Measurements from ENCODE around the gene NCOA5.

Gene NCOA5

DNA sequence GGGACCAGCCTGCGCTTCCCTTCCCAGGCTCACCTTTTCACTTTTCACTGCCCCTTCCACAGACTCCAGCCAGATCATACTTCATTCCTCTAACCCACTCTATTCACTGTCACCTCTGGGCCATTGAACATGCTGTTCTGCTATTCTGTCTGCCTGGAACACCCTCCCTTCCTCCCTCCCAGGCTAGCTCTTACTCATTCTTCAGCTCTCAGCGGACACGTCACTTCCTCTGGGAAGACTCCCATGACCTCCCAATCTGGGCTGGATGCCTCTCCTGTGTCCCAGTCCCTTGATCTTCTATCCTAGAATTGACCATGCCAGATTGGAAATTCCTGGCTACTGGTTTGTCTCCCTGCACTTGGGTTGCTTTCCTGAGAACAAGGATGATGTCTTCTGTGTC, 55.7 kb downstream of the NCOA5 start:
- DNase-seq = no peak

DNA sequence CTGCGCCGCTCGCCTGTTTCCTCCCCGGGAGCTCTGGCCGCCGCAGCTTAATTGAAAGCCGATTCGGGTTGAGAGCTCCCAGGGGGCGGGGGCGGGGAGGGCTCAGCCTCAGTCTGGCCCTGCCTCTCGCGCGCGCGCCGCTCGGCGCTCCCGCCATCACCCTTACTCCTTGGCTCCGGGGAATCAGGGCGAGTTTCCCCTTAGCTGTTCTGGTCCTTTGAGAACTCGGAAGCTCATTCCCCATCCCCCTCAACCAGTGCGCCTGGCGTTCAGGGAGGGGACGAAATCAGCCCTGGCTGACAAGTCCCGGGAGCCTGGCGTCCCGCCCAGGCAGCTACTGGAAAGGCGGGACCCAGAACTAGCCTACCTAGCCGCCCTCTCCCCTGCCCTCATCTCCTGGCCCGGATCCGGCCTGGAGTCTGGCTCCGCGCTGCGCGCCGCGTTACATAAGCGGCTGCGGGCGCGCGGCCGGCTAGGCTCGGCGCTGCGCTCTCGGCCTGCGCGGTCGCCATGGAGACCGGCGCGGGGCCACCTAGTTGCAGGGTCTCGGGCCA, 58.0 kb downstream of the NCOA5 start:
- no peak for DNase-seq

DNA sequence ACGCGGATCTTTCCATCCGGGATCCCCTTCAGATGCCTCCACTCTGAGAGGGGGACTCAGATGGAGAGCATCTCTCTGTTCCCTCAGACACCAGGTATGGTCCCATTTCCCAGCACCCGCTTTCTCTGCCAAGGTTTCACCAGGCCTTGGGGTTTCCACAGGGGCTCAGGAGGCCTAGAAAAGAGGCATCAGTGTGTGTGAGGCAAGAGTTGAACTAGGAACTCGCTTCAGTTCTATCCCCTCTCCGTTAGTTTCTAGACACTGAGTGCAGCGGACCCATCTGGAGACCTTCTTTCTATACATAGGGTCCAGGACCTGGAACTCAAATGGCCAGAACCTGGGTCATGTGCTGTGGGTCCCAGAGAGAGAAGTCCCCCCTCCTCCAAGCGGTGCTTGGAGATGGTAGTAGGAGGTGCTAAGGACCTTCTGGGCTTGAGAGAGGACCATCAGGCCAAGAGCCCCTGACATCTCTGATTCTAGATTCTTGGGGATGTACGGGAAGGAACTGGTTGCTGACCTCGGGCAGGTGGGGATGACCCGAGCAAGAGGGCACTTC, 58.7 kb downstream of the NCOA5 start:
- DNase-seq = no peak

DNA sequence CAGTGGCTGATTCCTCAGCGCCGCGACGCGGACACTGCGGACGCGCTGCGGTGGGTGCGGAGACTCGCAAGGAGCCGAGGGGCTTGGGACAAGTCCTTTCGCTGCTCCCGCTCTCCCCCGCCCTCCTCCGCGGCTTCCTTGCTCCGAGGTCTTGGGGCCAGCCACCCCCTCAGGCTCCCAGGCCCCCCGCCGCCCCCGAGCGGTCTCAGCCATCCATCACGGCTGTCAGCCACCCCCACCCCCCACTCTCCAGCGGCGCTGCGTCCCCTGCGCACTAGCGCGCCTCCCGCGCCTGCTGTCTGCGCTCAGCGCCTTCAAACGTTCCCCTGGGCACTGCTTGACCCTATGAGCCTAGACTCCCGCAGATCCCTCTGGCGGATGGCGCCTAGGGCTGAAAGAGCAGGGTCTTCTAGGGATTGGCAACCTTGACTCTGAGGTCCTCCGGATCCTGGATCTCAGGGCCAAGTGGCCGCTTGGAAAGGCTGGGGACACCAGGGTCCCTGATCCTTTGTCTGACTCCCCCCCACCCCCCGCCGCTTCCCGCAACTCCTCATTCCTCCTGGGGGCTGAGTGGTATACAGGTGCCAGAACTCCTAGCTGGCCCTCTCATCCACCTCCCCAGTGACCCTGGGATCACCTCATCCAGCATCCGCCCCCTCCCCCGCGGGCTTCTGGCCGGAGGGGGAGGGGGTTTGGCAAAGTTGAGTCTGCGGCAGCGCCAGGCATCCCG, 59.3 kb downstream of the NCOA5 start:
- DNase-seq = no peak

DNA sequence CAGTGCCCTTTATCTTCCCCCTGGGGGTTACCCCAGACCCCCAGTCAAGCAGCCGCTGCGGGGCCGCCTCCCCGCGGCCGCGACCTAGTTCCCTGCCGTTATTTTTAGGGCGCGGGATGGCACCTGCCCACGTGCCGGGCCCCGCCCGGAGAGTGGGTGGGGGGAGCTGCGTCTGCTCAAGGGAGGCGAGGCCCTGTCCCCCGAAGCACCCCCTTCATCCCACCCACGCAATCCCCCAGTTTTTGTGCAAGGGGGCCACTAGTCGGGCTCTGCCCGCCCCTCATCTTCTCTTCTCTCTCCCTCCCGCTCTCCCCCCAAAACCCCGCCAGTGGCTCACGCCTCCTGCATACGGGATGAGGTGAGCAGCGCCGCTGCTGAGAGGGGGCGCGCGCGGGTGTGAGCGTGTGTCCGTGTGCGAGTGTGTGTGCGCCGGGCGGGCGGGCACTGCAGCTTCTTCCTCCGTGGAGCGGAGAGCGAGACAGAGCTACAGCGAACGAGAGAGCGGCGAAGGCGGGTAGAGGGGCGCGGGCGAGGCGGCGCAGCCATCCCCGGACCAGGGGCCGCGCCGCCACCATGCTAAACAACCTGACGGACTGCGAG, 60.9 kb downstream of the NCOA5 start, which contains the start of gene SLC12A5:
Gene SLC12A5 (plus strand): TSS at position 444 of the 600 bp plus-strand sequence. CDS start 130 bp downstream, at position 574.
- no peak for DNase-seq

DNA sequence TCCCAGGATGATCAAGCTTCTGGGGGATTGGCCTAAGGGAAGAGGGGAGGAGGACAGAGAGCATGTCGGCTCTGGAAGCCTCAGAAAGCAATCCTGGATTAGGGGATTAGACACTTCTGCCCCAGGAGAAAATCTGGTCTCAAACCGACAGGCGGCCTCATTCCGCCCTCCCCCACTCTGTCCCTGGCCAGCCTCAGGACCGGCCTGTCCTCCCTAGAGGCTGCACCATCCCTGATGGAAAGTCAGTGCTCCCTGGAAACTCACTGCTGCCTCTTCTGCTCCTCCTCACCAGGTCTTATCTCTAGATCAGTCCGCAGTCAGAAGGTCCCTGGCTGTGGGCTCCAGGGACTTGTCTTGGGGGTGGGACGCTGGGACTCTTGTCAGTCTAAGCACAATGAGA, 61.7 kb downstream of the NCOA5 start:
- no peak for DNase-seq

DNA sequence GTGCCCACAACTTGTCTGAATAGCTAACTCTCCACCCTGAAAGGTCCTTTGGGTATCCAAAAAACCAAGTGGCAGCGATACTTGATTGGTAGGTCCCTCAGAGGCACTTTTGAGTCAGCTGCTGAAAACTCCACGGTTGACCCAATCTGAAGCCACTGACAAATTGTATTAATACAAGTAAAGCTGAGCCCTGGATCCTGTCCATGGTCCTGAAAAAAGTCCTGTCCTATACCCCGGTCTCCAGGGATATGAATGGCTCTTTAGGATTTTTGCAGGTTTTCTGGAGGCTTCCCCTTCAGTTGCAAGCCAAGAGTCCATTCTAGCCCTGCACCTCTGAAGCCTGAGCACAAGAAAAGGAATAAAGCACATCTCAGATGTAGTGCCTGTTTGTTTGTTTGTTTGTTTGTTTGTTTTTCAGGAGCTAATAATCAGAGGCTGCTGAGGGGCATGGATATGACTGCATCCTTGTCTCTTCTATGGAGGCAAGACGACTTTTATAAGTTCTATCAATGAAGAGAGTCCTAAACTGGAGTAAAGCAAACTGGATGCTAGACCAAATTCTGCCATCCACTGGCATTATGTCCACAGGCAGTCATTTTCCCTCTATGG, 62.4 kb downstream of the NCOA5 start:
- DNase-seq = no peak

DNA sequence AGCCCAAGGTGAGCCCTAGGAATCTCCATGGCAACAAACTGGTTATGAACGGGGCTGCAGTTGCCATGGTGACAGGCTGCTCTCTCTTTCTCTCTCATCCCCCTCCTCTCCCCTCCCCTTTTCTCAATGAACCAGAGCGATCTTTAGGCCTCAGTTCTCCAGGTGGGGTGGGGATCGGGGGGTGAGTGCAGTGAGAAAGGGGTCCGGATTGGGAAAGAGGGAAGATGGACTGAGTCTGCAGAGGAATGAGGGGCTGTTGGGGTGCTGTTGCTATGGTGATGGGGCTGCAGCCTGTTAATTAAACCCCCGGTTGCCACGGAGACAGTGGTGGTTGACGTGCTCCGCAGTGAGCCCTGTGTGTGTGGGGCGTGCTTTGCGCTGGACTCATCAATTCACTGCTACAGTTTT, 64.4 kb downstream of the NCOA5 start:
- DNase-seq = no peak

DNA sequence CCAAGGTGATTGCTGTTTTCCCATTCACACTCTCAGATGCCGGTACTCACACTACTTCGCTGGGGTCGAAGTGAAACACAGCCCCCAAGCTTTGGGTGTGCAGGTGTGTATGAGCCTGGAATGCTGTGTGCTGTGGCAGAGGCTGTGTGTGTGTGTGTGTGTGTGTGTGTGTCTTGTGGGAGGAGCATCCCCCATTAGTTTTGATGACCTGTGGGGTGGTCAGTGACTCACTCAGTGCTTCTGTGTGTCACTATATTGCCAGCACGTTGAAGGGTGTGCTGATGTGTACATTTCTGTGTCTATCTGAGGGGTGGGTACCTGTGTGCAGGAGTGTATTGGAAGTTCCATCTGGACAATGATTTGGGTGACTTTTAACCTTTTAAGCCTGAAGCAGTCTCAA, 65.8 kb downstream of the NCOA5 start:
- no peak for DNase-seq

DNA sequence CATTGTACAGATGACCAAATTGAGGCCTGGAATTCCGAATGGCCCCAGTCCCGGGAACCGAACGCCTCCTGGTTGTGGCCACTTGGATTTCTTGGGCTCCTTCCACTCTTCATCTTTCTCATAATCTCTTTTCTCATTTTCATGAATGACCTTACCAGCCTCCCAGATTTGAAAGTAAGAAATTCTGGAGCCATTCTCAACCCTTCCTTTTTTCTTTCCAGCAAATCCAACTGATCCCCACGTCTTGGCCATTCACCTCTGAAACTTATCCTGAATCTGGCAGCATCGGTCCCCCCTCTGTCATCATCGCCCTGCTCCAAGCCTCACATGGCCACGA, 66.6 kb downstream of the NCOA5 start:
- no peak for DNase-seq

DNA sequence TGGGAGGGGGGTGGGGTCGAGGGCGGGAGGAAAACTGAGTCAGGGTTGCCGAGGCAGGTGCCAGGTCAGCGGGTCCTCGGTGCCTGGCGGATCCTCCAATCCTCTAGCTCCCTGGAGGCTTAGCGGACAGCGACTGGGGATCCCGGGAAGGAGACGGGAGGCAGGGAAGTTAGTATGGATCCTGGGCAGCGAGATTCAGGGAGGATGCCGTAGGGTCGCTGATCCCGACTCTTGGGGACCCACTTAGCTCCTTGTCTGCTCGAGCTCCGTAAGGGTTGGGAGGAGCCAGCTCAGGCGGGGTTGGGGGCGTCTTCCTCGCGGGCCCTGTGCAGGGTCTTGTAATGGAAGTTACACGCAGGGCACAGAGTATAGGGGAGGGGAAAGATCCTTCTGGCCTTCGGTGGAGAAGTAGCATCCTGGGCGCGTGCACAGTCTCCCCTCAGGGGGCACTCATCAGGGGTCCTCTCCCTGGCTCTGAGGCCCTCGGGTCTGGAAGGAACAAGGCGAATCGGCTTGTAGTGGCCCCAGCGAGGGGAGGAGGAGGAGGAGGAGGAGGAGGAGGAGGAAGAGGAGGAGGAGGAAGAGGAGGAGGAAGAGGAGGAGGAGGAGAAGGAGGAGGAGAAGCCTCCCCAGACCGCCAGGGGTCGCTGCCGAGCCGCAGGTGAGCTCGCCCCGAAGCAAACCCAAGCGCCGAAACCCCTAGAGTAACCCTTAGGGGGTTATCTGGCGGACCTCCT, 67.2 kb downstream of the NCOA5 start:
- DNase-seq = peak; percentile 75

DNA sequence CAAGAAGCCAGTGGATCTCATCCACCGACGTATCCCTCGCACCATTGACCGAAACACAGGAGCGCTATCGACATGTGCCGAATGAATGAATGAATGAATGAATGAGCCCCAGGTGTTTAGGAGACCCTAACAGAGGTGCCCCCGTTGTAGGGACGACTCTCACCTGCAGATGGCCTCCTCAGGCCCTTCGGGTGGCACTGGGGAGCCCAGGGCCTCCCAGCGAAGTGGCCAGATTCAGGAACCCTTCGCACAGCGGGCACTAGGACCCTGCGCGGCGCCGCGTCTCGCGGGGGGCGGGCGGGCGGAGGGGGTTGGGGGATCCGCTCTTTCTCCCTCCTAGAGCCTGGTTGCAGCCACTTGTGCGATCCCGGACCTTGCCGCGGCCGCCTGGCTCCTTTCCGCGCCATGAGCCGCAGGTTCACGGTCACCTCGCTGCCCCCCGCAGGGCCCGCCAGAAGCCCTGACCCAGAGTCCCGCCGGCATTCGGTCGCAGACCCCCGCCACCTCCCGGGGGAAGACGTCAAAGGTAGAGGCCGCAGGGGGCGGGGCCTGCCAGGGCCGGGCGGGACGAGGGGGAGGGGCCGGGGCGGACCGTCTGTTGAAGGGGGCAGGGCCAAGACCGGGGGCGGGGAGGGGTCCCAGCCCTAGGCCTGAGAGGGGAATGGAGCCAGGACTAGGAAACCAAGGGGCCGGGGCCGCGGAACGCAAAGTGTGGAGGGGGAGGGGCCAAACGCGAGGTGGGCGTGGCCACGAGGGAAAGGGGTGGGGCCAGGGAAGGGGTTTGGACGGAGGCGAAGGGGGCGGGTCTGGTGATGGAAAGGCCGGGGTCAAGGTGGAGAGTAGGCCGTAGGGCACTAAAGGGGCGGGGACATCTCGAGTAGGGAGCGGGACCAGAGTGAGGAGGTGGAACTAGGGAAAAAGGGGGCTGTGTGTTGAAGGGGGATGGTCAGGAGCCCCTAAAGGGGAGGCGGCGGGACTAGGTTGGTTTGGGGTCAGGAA, 68.1 kb downstream of the NCOA5 start:
- peak; percentile 42 for DNase-seq

DNA sequence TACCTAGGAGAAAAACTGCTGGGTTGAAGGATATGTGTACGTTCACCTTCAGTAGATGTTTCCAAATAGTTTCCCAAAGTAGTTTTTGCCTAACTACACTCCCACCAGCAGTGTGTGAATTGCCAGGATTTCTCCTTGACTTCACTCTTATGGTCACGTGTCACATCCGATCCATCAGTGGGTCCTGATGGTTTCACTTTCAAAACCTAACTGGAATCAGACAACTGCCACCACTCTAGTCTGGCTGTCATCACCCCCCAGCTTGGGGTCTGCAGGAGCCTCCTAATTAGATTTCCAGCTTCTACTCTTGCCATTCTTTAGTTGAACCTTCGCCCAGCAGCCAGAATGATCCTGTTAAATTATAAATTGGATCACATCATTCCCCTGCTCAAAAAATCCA, 69.2 kb downstream of the NCOA5 start:
- DNase-seq = no peak

DNA sequence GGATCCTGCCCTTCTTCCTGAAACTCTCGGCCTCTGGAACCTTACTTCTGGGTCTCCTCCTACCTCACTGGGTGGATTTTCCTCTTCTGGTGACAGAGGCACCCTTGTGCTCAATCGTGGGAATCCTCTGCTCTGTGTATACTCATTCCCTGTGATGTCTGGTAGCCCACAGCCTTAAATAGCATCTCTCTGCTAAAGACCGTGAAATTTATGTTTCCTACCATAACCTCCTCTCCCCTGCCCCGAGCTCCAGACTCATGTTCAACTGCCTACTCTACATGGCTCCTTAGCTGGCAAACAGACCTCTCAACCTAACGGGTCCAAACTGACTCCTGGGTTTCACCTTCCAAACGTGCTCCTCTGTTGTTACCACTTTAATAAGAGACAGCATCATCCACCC, 71.2 kb downstream of the NCOA5 start:
- DNase-seq = no peak

DNA sequence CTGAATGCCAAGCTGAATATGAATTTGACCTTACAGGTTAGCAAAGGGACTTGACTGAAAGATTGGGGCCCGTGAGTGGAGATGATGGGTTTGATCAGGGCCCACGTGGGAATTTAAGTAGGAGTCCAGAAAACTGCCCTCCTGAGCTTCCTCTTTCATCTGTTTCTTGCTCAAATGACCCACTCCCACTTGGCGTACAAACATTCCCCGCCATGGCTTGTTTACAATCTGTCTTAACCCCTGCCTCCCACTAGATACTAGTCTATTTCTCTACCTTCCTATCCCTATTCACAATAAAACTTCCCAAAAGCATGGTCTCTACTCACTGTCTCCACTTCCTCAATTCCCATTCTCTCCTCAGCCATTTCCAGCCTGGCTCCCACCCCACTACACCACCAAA, 71.7 kb downstream of the NCOA5 start:
- DNase-seq = no peak

DNA sequence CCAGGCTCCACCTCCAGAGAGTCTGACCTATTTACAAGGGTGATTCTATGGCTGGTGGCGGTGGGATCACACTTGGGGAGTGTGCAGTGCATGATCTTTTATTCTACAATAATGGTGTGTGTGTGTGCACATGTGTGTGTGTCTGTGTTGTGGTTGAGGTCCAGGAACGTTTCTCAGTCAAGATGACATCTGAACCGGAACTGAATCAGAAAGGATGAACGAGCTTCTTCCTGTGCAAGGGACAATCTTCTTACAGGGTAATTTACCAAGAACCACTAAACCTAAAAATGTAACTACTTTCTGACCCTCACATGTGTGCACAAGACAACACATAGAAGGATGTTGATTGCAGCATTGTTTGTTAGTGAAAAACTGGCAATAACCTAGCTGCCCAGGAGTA, 72.5 kb downstream of the NCOA5 start:
- DNase-seq = no peak

DNA sequence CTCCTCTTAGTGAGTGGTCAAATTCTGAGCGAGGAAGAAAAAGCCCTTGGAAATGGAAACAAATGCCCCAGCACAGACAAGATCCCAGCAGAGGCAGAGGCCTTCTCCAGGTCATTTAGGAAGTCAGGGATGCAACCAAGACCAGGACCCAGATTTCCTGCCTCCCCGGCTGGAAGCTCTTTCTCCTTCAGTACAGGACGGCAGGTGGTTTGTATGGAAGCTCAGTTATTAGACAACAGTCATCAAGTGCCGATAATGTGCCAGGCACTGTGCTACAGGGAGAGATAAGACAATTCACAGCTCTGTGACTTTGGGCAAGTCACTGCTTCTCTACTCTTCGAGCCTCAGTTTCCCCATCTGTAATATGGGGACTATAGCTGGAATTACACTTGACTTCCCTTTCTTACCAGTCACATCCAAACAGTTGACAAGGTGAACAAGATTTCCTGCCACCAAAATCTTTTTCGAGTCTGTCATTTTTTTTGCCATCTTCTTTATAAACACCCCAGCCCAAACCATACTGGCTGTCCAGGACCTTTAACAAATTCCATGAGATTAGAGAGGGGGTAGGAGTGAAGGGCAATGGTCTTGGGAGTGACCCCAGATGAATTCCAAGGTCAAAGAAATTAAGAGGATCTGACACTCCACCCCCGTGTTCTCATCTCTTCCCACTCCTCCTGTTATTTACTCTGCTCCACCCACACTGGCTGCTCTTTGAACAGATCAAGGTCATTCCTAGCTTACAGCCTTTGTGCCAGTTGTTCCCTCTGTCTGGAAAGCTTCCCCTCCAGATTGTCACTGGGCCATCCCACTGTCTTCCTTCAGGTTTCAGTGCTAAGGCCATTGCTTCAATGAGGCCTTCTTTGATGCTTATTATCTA, 75.0 kb downstream of the NCOA5 start:
- no peak for DNase-seq

DNA sequence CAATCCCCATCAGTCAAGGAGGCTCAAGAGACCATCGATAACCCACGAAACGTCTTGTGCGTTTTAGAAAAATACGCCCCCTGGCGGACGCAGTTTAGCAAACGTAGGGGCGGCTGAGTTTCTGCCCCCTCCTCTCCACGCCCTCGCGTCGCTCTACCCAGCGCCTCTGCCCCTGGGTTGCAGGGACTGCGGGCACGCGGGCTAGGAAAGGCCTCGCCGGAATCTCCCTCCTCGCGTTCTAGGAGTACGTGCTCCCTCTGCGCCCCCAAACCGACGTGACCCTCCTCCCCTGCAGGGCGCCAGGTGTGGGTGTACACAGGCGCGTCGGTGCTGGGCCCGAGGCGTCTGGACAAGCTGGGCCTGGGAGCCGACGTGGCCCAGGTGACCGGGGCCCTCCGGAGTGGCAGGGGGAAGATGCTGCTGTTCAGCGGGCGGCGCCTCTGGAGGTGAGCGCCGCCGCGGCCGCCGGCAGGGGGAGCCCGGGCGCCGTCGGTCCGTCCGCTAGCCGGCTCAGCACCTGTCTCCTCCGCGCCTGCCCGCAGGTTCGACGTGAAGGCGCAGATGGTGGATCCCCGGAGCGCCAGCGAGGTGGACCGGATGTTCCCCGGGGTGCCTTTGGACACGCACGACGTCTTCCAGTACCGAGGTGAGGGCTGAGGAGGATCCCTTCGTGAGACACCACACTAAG, 75.8 kb downstream of the NCOA5 start:
- DNase-seq = peak; percentile 65

DNA sequence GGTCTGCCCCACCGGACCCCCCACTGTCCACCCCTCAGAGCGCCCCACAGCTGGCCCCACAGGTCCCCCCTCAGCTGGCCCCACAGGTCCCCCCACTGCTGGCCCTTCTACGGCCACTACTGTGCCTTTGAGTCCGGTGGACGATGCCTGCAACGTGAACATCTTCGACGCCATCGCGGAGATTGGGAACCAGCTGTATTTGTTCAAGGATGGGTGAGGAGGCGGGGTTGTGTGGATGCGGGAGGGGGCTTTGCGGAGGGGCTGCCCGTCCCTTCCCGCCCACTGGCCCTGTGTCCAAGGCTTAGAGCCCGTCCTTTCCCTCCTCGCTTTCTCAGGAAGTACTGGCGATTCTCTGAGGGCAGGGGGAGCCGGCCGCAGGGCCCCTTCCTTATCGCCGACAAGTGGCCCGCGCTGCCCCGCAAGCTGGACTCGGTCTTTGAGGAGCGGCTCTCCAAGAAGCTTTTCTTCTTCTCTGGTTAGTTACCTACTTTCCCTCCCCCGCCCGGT, 76.4 kb downstream of the NCOA5 start:
- no peak for DNase-seq

DNA sequence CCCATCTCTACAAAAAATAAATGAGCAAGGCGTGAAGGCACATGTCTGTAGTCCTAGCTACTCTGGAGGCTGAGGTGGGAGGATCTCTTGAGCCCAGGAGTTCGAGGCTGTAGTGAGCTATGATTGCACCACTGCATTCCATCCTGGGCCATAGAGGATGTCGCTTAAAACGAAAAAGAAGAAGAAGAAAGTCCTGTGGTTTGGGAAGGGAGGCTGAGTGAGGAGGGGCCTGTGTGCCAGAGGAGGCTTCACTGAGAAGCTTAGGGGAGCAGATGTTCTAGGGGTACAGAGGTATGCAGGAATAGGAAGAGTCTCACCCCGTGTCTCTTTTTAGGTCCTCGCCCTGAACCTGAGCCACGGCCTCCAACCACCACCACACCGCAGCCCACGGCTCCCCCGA, 76.8 kb downstream of the NCOA5 start:
- DNase-seq = no peak
